Heart right ventricle (tissue), 16 donors: ENCODE measurements around the gene RHOH. TPM values are rescaled to one million over a fixed set of nuclear protein-coding genes. Genes with fewer than 3 reads are reported as not detected.

Experiments used
- ATAC-seq, 8 donors: fragments of 200-7000 bp; cut with Tn5 transposase; one replicate each; pipeline ENCODE4 v1.9.1; 2020; ENCODE audit warnings: mild to moderate bottlenecking in 8 of 8, moderate library complexity in 8 of 8, moderate number of reproducible peaks in 1 of 8
- DNase-seq, 2 donors: peaks; one replicate each; pipeline ENCODE4 v3.0.0-alpha.2; 2020
- H3K27ac ChIP-seq, 10 donors: fragments of 200-600 bp; sonication (generic) in 2 of 10; one replicate each; pipeline versions ENCODE4 v1.5.0 to v1.8.0; 2020 to 2022; ENCODE audit warnings: mild to moderate bottlenecking in 3 of 10
- H3K27me3 ChIP-seq, 7 donors: fragments of 200-600 bp; one replicate each; pipeline ENCODE4 v1.8.0; 2021 to 2022; ENCODE audit warnings: mild to moderate bottlenecking in 2 of 7
- H3K36me3 ChIP-seq, 9 donors: fragments of 200-600 bp; sonication (generic) in 1 of 9; one replicate each; pipeline versions ENCODE4 v1.5.0 to v1.8.0; 2020 to 2022; ENCODE audit warnings: mild to moderate bottlenecking in 2 of 9
- H3K4me1 ChIP-seq, 9 donors: fragments of 200-600 bp; sonication (generic) in 1 of 9; one replicate each; pipeline versions ENCODE4 v1.5.0 to v1.8.0; 2020 to 2022; ENCODE audit warnings: mild to moderate bottlenecking in 4 of 9
- H3K4me3 ChIP-seq, 10 donors: fragments of 200-600 bp; sonication (generic) in 2 of 10; one replicate each; pipeline versions ENCODE4 v1.5.0 to v1.8.0; 2020 to 2022; ENCODE audit warnings: mild to moderate bottlenecking in 7 of 10, moderate library complexity in 2 of 10
- H3K9me3 ChIP-seq, 11 donors: fragments of 200-600 bp in 10 of 11; sonication (generic) in 2 of 11; one replicate each; pipeline versions ENCODE4 v1.5.0 to v1.8.0; 2013 to 2022; ENCODE audit warnings: mild to moderate bottlenecking in 2 of 11, control low read depth in 1 of 11, moderate library complexity in 1 of 11
- WGBS, 2 donors: extraction: QIAGEN DNeasy Blood & Tissue Kit; methylation state at CpG; one replicate each; pipeline ENCODE4 v1.1.7; 2013; ENCODE audit warnings: inconsistent platforms in 1 of 2; 5-methylcytosine and 5-hydroxymethylcytosine counted together
- intact Hi-C, 10 donors: fragments of 100-400 bp; cut with DNase I; formaldehyde crosslinking; loops; one replicate each; pipeline versions ENCODE4 v1.11.1 to v1.14.2; 2022
- polyA plus RNA-seq, 2 donors: library from polyadenylated mRNA; stranded (reverse); fragments of 200-250 nt; gene quantifications; one replicate each; pipeline ENCODE4 v1.2.3, GENCODE V29; 2013
- total RNA-seq, 10 donors: library from RNA; stranded (reverse); fragmentation: NEBNext Ultra II Directional in 3 of 10; extraction: Animal tissue kit (Norgen Biotek cat#: 25700) in 3 of 10; gene quantifications; one replicate each; pipeline versions ENCODE4 v1.2.1 to v1.2.4, GENCODE V29; 2021 to 2023
- TF ChIP-seq, protein P1 (sequence below), 9 donors: fragments of 200-600 bp; sonication (generic) in 2 of 9; IDR thresholded peaks; one replicate each; pipeline versions ENCODE4 v1.5.0 to v1.8.0; 2021 to 2022; ENCODE audit warnings: antibody characterized with exemption in 9 of 9, mild to moderate bottlenecking in 5 of 9, moderate library complexity in 1 of 9
- donor health status: Arrhythmogenic right ventricular cardiomyopathy.
- donor health status: ischemic (EF 13 %, LVEDD 7.1; RV severe dilation, severe dysfunction).
- donor health status: healthy with polysubstance abuse.
- donor health status: DM: no; HTN: yes; CAD: no.
- donor health status: DM: no; HTN: no; CAD: no.
- donor health status: ischemic (EF 25% LVEDD 6.9; RV normal size, moderate dysfunction).
- donor health status: ischemic (EF 25% LVEDD 5.7; RV mildly dilated, moderate dysfunction).
- donor health status: healthy.
- donor health status: DM: yes; HTN: yes; CAD: no.
- donor health status: Ischemic cardiomyopathy.
- donor health status: ischemic (EF 35%, LVEDD 5.7; RV mildly dilated, moderate dysfunction).
- donor health status: nonischemic (EF 11% LVEDD 7.7; RV severe dilation, severe dysfunction).
- donor health status: DM: yes; HTN: yes; CAD: no.
- donor health status: PGD.
- donor health status: ischemic (EF 29% LVEDD 5.4; RV normal size, mild dysfunction).
- donor health status: nonischemic (EF 23%, LVEDD 6.1; RV moderate dilation, normal function).

The RHOH gene
- total and polyA plus RNA-seq, 12 donors = 0.11 to 7.2 (median 0.38) TPM; not detected in 2

DNA sequence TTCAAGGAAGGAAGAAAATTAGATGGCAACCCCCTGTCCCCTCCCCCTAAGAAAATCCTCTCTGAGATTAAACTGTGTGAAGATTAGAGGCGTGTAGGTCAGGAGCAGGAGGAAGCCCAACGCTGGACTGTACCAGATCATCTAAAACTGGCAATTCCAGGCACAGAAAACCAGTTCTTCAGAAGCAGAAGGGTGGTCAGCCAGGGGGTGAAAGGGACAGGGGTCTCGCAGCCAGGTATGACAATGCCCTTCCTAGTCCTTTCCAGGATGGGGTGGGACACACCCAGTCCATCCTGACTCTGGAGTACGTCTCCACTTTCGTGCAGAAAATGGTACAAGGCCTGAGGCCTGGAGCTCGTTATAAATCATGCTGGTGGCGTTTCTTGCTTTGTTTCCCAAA, 3.3 kb upstream of the RHOH start:
- WGBS, 2 donors = 80 to 83% methylated on average over 7 of the region's 7 CpGs
- DNase-seq (no peak), ATAC-seq (no peak)
- intact Hi-C loops = no loop called here
- no peaks in the 10 kb centered on the region for H3K36me3 ChIP-seq
- H3K4me3 ChIP-seq = peak overlapping the region in 1 of 10 donors; percentile 9
- peaks cover 0 to 10% (median 0%) of the 10 kb centered on the region in 9 donors for H3K4me1 ChIP-seq
- peak overlapping the region in 1 of 10 donors; percentile 89 for H3K27ac ChIP-seq
- TF ChIP-seq, protein P1, sequence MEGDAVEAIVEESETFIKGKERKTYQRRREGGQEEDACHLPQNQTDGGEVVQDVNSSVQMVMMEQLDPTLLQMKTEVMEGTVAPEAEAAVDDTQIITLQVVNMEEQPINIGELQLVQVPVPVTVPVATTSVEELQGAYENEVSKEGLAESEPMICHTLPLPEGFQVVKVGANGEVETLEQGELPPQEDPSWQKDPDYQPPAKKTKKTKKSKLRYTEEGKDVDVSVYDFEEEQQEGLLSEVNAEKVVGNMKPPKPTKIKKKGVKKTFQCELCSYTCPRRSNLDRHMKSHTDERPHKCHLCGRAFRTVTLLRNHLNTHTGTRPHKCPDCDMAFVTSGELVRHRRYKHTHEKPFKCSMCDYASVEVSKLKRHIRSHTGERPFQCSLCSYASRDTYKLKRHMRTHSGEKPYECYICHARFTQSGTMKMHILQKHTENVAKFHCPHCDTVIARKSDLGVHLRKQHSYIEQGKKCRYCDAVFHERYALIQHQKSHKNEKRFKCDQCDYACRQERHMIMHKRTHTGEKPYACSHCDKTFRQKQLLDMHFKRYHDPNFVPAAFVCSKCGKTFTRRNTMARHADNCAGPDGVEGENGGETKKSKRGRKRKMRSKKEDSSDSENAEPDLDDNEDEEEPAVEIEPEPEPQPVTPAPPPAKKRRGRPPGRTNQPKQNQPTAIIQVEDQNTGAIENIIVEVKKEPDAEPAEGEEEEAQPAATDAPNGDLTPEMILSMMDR (IDR thresholded peaks at IDR 0.05) = no peak
- peaks cover 0 to 7% (median 0%) of the 10 kb centered on the region in 7 donors for H3K27me3 ChIP-seq
- H3K9me3 ChIP-seq = no peaks in the 10 kb centered on the region

DNA sequence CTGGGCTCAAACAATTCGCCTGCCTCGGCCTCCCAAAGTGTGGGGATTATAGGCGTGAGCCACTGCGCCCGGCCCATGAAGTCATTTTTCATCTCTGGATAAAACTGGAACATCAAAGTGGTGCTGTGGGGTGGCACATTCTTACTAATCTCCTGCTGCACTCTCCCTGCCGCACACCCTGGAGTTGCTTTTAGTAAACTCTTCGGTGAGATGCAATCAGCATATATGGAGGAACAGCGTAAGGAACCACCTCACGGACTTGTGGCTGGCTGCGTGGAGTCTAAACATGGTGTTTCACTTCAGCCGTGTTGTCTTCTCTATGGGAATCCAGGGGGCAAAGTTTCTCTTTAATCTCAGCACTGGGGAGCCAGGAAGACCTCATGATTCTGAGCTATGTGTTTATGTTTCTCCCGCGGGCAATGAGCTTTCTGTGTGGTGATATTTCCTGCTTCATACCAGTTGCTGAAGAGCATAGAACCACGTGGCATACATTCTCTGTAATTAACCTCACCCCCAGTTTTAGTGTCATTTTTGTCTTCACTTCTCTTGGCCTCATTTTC, 2.1 kb upstream of the RHOH start:
- Histone ChIP-seq H3K9me3 (no peaks in the 10 kb centered on the region), H3K4me1 (peaks cover 0 to 18% (median 0%) of the 10 kb centered on the region in 9 donors), H3K27ac (peak overlapping the region in 1 of 10 donors; percentile 89), H3K27me3 (peaks cover 0 to 9% (median 0%) of the 10 kb centered on the region in 7 donors), H3K4me3 (peak overlapping the region in 1 of 10 donors; percentile 24), H3K36me3 (no peaks in the 10 kb centered on the region)
- DNase-seq (no peak), ATAC-seq (peak in 1 of 8 donors; percentile 37)
- intact Hi-C loops = no loop called here
- 66 to 68% methylated on average over 14 of the region's 14 CpGs for WGBS, 2 donors
- TF ChIP-seq, protein P1 (IDR thresholded peaks at IDR 0.05) = no peak

DNA sequence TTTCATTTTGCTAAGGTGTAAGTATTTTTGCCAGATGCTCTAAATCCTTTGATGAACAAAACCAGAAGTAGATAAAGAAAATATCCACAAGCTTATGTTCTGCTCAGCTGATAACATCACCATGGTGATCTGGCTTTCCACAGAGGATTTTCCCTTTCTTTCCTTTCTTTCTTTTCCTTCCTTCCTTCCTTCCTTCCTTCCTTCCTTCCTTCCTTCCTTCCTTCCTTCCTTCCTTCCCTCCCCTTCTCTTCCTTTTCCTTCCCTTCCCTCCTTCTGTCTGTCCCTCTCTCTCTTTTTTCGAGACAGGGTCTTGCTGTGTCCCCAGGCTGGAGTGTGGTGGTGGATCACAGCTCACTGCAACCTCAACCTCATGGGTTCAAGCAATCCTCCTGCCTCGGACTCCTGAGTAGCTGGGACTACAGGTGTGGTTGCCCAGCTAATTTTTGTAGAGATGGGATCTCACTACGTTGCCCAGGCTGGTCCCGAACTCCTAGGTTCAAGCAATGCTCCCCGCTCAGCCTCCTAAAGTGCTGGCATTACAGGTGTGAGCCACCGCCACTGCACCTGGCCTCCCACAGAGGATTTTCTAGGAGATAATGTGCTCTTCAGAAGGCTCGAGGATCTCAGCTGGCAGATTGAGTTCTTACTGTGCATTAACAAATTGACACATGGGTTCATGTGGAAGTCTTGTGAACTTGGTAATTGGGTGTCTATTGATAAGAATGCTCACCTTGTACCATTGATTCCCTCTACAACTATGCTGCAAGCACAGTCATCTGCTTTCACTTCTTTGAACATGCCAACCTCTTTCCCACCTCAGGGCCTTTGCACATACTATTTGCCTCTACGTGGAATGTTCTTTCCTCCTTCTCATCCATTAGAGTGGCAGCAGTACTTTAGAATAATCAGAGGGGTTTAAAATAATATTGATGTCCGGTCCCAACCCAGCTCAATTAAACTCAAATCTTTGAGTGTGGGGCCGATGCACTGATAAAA, 1.4 kb upstream of the RHOH start:
- ATAC-seq = no peak
- H3K4me3 ChIP-seq = no peak overlapping the region
- peaks cover 0 to 21% (median 0%) of the 10 kb centered on the region in 9 donors for H3K4me1 ChIP-seq
- H3K27me3 ChIP-seq = peaks cover 0 to 16% (median 6%) of the 10 kb centered on the region in 7 donors
- intact Hi-C loops = no loop called here
- H3K27ac ChIP-seq = peak overlapping the region in 1 of 10 donors; percentile 89
- TF ChIP-seq, protein P1 (IDR thresholded peaks at IDR 0.05) = no peak
- H3K36me3 ChIP-seq = no peaks in the 10 kb centered on the region
- no peaks in the 10 kb centered on the region for H3K9me3 ChIP-seq
- WGBS, 2 donors = 93% methylated on average over 10 of the region's 10 CpGs
- no peak for DNase-seq

DNA sequence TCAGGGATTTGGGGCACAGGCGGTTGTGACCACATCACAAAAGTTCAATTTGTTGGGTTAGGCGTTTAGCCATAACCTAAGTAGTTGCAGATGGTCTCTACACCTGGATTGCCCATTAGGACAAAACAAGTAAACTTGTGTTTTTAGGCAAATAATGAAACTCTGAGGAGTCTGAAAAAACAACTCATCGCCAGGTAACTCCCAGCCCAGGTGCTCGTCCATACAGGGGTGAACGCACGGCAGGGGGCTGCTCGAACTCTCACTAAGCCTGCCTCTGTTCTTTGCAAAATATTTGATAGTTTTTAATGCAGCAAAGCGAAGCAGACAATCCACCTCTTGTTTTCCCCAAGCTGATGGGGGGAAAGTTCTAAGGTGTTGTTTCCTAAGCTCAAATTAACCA, 559 bp upstream of the RHOH start:
- TF ChIP-seq, protein P1 (IDR thresholded peaks at IDR 0.05) = no peak
- ATAC-seq (no peak), DNase-seq (no peak)
- peak overlapping the region in 1 of 10 donors; percentile 89 for H3K27ac ChIP-seq
- peaks cover 0 to 19% (median 6%) of the 10 kb centered on the region in 7 donors for H3K27me3 ChIP-seq
- H3K4me1 ChIP-seq = peaks cover 0 to 24% (median 0%) of the 10 kb centered on the region in 9 donors
- no peaks in the 10 kb centered on the region for H3K36me3 ChIP-seq
- WGBS, 2 donors = 90 to 93% methylated on average over 8 of the region's 8 CpGs
- no peaks in the 10 kb centered on the region for H3K9me3 ChIP-seq
- peak overlapping the region in 1 of 10 donors; percentile 48 for H3K4me3 ChIP-seq
- intact Hi-C loops = no loop called here
